Glomerular visceral epithelial cell (primary cell): ENCODE results near the gene GTSE1.

ENCODE experiments used
- DNase-seq: peaks from one replicate; pipeline ENCODE4 v3.0.0-alpha.2; 2016; ENCODE audit errors: extremely low spot score

Gene GTSE1

GRCh38 chr22:46326066-46326680, 29.5 kb downstream of the GTSE1 start:
- DNase-seq: no peak

GRCh38 chr22:46327691-46328465, 31.2 kb downstream of the GTSE1 start:
- DNase-seq: no peak

GRCh38 chr22:46328797-46329196, 32.1 kb downstream of the GTSE1 start:
- DNase-seq: no peak

- no peak for DNase-seq
These were observed 32.9 kb downstream of the GTSE1 start for GRCh38 chr22:46329616-46330015.

- DNase-seq: no peak
These were observed 33.8 kb downstream of the GTSE1 start for GRCh38 chr22:46330426-46330825.

GRCh38 chr22:46331496-46331895, 34.8 kb downstream of the GTSE1 start:
- no peak for DNase-seq

- peak; percentile 84 for DNase-seq
These were observed 38.8 kb downstream of the GTSE1 start, which contains the start of gene TRMU for GRCh38 chr22:46335201-46336118. TRMU (plus strand) TSS chr22:46335714; CDS start chr22:46335765, 51 bp downstream.

GRCh38 chr22:46336119-46337078, 39.7 kb downstream of the GTSE1 start:
- peak; percentile 20 for DNase-seq

- no peak for DNase-seq
These were observed 41.2 kb downstream of the GTSE1 start for GRCh38 chr22:46337870-46338269.

GRCh38 chr22:46338636-46339035, 42.0 kb downstream of the GTSE1 start:
- no peak for DNase-seq

- no peak for DNase-seq
These were observed 43.3 kb downstream of the GTSE1 start for GRCh38 chr22:46339956-46340355.

GRCh38 chr22:46340676-46341075, 44.0 kb downstream of the GTSE1 start:
- DNase-seq: no peak

GRCh38 chr22:46346680-46347405, 50.2 kb downstream of the GTSE1 start:
- DNase-seq: no peak

- DNase-seq: no peak
These were observed 51.0 kb downstream of the GTSE1 start for GRCh38 chr22:46347646-46348045.

GRCh38 chr22:46348099-46348695, 51.5 kb downstream of the GTSE1 start:
- DNase-seq: no peak

GRCh38 chr22:46349238-46349637, 52.6 kb downstream of the GTSE1 start:
- DNase-seq: no peak

- no peak for DNase-seq
These were observed 53.0 kb downstream of the GTSE1 start for GRCh38 chr22:46349681-46350080.

GRCh38 chr22:46350121-46350520, 53.5 kb downstream of the GTSE1 start:
- no peak for DNase-seq

- DNase-seq: no peak
These were observed 54.0 kb downstream of the GTSE1 start for GRCh38 chr22:46350646-46351045.

GRCh38 chr22:46351131-46351735, 54.6 kb downstream of the GTSE1 start:
- no peak for DNase-seq
